GM13977 (cell line): ENCODE measurements around the gene REL.

Experiments
- DNase-seq: peaks from one replicate; pipeline ENCODE4 v3.0.0; 2012; ENCODE audit warnings: low spot score
- in situ Hi-C: fragments of 300-500 bp; cut with MboI; formaldehyde crosslinking; loops from one replicate; pipeline ENCODE4 v1.12.0; 2022; ENCODE audit warnings: low sequenced_read_pairs, low pct_unique_long_range_greater_than_20kb, mixed read lengths, inconsistent platforms; ENCODE audit not compliant: unreplicated experiment
- TF ChIP-seq, protein P1 (sequence below): IDR thresholded peaks from 2 replicates; pipeline ENCODE4 v1.5.1; 2012; ENCODE audit warnings: mild to moderate bottlenecking, control low read depth; ENCODE audit not compliant: insufficient read depth; ENCODE audit errors: extremely low read depth, missing control alignments

REL gene

GRCh38 chr2:60936757-60937156 lies 55.4 kb downstream of the REL start:
- DNase-seq: no peak
- TF ChIP-seq, protein P1, sequence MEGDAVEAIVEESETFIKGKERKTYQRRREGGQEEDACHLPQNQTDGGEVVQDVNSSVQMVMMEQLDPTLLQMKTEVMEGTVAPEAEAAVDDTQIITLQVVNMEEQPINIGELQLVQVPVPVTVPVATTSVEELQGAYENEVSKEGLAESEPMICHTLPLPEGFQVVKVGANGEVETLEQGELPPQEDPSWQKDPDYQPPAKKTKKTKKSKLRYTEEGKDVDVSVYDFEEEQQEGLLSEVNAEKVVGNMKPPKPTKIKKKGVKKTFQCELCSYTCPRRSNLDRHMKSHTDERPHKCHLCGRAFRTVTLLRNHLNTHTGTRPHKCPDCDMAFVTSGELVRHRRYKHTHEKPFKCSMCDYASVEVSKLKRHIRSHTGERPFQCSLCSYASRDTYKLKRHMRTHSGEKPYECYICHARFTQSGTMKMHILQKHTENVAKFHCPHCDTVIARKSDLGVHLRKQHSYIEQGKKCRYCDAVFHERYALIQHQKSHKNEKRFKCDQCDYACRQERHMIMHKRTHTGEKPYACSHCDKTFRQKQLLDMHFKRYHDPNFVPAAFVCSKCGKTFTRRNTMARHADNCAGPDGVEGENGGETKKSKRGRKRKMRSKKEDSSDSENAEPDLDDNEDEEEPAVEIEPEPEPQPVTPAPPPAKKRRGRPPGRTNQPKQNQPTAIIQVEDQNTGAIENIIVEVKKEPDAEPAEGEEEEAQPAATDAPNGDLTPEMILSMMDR: no peak

DNA sequence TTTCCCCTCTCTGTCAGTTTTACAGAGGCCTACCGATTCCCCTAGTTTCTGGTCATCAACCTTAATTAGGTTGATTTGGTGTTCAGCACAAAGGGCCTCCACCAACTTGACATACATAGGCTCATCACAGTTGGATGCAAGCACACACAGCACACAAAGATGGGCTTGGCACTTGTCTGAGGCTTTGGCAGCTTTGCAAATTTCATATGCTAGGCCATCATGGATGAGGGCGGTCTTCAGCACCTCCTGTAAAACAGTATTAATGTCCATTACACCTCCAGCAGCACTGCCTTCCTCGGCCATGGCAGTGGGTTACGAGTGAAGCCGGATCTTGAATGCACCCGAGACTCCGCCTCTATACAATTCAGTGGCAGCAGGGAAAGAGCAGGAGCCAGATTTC lies 56.9 kb downstream of the REL start:
- DNase-seq: no peak
- in situ Hi-C loops: no loop called here
- TF ChIP-seq, protein P1: no peak

More at GRCh38 chr2:60936757-60937156, 55.4 kb downstream of the REL start:
- in situ Hi-C loops: no loop called here

GRCh38 chr2:60939622-60940021 lies 58.2 kb downstream of the REL start:
- TF ChIP-seq, protein P1: no peak
- DNase-seq: no peak
- in situ Hi-C loops: no loop called here

GRCh38 chr2:60945341-60945740 lies 64.0 kb downstream of the REL start:
- DNase-seq: no peak
- in situ Hi-C loops: no loop called here
- TF ChIP-seq, protein P1: no peak

DNA sequence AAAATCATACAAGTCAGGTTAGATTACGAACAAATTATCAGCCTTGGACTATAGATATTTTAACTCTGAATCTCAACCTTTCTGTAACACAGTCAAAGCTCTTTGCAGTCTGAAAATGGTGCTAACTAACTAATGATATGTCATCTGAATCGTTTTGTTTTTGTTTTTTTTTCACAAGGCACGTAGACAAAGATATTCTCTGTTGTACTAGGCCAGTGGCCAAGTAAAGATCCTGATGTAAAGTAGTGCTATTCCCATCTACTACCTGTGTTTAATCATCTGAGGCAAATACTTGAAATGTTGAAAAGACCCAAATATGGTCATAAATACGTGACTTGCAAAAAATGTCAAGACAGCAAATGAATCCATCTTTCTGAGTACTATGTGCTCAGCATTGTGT lies 65.7 kb downstream of the REL start:
- TF ChIP-seq, protein P1: no peak
- in situ Hi-C loops: no loop called here
- no peak for DNase-seq

DNA sequence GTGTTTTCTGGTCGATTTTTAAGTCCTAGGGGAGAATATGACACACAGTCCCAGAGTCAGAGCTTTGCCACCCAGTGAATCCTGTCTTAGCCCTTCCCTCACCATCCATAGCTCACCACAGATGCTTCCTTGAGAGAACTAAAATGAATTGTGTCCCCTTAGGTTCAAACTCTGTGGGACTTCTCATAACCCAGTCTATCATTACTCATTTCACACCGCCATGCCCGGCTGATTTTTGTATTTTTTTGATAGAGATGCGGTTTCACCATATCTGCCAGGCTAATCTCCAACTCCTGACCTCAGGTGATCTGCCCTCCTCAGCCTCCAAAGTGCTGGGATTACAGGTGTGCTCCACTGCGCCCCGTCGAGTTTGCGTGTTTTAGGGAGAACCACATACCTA lies 66.8 kb downstream of the REL start:
- in situ Hi-C loops: no loop called here
- no peak for DNase-seq
- TF ChIP-seq, protein P1: no peak
